Upper lobe of left lung (tissue), 6 donors: ENCODE data around the gene HS3ST3B1. TPM values are rescaled to one million over a fixed set of nuclear protein-coding genes. Genes with fewer than 3 reads are reported as not detected.

Source experiments
- ATAC-seq, 2 donors: fragments of 200-7000 bp; cut with Tn5 transposase; one replicate each; pipeline ENCODE4 v1.9.1; 2022; ENCODE audit warnings: mild to moderate bottlenecking in 2 of 2, moderate library complexity in 2 of 2; ENCODE audit not compliant: low FRiP score in 2 of 2
- DNase-seq, 2 donors: peaks; one replicate each; pipeline ENCODE4 v3.0.0-alpha.2; 2019 to 2020
- H3K27ac ChIP-seq, 4 donors: fragments of 200-600 bp; sonication (generic); one replicate each; pipeline ENCODE4 v1.5.1; 2016 to 2019
- H3K27me3 ChIP-seq, 4 donors: fragments of 200-600 bp; sonication (generic); one replicate each; pipeline ENCODE4 v1.5.1; 2017 to 2019
- H3K36me3 ChIP-seq, 4 donors: fragments of 200-600 bp; sonication (generic); one replicate each; pipeline ENCODE4 v1.5.1; 2016 to 2019
- H3K4me1 ChIP-seq, 4 donors: fragments of 200-600 bp; sonication (generic); one replicate each; pipeline ENCODE4 v1.5.1; 2018 to 2019
- H3K4me3 ChIP-seq, 4 donors: fragments of 200-600 bp; sonication (generic); one replicate each; pipeline ENCODE4 v1.5.1; 2017 to 2019; ENCODE audit warnings: mild to moderate bottlenecking in 2 of 4, moderate library complexity in 1 of 4
- H3K9me3 ChIP-seq, 4 donors: fragments of 200-600 bp; sonication (generic); one replicate each; pipeline ENCODE4 v1.5.1; 2018 to 2019
- EP300 ChIP-seq, 4 donors: sonication (generic); formaldehyde crosslinking; IDR thresholded peaks; one replicate each; pipeline ENCODE4 v1.5.1; 2017; ENCODE audit warnings: antibody characterized with exemption in 4 of 4, control low read depth in 2 of 4
- POLR2A ChIP-seq, 4 donors: fragments of 450-650 bp; IDR thresholded peaks; one replicate each; pipeline ENCODE4 v1.5.1; 2016 to 2017; ENCODE audit warnings: antibody characterized with exemption in 4 of 4, mild to moderate bottlenecking in 2 of 4
- POLR2AphosphoS5 ChIP-seq, 2 donors: sonication (generic); formaldehyde crosslinking; IDR thresholded peaks; one replicate each; pipeline ENCODE4 v1.5.1; 2017; ENCODE audit warnings: antibody characterized with exemption in 2 of 2
- WGBS, 2 donors: methylation state at CpG; one replicate each; pipeline ENCODE4 v1.1.5; 2017 to 2018; 5-methylcytosine and 5-hydroxymethylcytosine counted together
- total RNA-seq, 6 donors: library from RNA; depleted of rRNA in 4 of 6; stranded (reverse); fragments of >200 nt in 4 of 6; gene quantifications; one replicate each; pipeline versions ENCODE4 v1.1.0 to v1.2.1, GENCODE V29; 2016 to 2021
- TF ChIP-seq, protein P1 (sequence below), 6 experiments: fragments of 450-650 bp in 4 of 6; fragments of 200-600 bp in 2 of 6; sonication (generic) in 2 of 6; IDR thresholded peaks; one replicate each; pipeline ENCODE4 v1.5.1; 2016 to 2019; ENCODE audit warnings: antibody characterized with exemption in 6 of 6
- donor health status: DM: no; HTN: no; CAD: no; lungs with moderate emphysema.
- donor health status: DM: no; HTN: yes; CAD: no; lungs with severe emphysema.

HS3ST3B1 gene
- total RNA-seq, 6 donors from 2014 or later = 2.7 to 7.2 (median 4.3) TPM

DNA sequence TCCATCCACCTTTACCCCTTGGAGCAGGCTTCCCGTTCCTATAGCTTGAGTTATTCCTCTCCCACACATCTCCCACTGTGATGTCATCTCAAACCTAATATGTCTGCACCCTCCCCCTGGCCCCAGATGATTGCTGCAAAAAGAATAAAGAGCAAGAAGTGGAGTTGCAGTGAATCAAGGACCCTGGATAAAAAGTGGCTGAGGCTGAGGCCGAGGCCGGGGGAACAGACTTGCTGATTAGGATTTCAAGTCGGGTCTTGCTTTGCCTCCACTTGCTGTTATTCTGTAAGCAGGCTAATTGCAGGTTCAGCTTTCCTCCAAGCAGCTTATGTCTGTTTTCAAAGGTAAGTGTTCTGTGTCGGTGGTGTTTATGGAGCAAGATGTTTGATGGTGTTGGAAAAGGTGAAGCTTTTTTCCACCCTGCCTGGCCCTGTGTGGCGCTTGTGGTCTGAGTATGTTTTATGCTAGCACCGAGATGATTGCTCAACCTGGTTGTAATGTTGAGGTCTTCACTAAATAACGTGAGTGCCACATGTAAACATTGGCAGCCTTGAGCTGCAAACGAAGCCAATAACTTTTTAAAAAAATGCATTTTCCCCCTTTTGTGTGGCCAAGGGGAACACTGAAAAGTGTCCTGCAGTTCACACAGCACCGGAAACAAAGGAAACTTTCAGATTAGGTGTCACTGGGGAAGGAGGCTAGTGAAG is 15.4 kb downstream of the HS3ST3B1 start:
- no peaks in the 10 kb centered on the region for H3K27me3 ChIP-seq
- H3K36me3 ChIP-seq = no peaks in the 10 kb centered on the region
- 44 to 55% methylated on average over 10 of the region's 10 CpGs for WGBS, 2 donors
- ATAC-seq (no peak), DNase-seq (no peak)
- no peak overlapping the region for H3K4me3 ChIP-seq
- H3K9me3 ChIP-seq = no peaks in the 10 kb centered on the region
- H3K27ac ChIP-seq = no peak overlapping the region
- TF ChIP-seq POLR2A (IDR thresholded peaks at IDR 0.05) = no peak
- TF ChIP-seq, protein P1, sequence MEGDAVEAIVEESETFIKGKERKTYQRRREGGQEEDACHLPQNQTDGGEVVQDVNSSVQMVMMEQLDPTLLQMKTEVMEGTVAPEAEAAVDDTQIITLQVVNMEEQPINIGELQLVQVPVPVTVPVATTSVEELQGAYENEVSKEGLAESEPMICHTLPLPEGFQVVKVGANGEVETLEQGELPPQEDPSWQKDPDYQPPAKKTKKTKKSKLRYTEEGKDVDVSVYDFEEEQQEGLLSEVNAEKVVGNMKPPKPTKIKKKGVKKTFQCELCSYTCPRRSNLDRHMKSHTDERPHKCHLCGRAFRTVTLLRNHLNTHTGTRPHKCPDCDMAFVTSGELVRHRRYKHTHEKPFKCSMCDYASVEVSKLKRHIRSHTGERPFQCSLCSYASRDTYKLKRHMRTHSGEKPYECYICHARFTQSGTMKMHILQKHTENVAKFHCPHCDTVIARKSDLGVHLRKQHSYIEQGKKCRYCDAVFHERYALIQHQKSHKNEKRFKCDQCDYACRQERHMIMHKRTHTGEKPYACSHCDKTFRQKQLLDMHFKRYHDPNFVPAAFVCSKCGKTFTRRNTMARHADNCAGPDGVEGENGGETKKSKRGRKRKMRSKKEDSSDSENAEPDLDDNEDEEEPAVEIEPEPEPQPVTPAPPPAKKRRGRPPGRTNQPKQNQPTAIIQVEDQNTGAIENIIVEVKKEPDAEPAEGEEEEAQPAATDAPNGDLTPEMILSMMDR (IDR thresholded peaks at IDR 0.05) = no peak
- peaks cover 0 to 7% (median 0%) of the 10 kb centered on the region in 4 donors for H3K4me1 ChIP-seq

DNA sequence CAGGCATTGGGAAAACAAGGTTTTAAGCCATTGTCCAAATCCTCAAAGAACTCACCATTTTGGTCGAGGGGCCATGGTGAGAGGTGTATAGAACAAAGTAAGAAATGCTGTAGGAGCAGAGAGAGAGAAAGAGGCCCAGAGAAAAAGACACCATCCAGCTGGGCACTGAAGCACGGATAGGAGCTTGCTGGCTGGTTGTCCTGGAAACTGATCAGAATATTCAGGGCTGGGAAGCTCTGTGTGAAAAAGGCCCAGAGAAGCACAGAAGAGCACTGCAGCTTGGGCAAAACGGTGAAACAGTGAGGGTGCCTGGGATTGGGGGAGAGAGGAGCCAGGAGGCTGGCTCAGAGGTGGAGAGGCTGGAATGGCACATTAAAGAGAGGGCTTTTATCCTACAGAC is 16.5 kb downstream of the HS3ST3B1 start:
- H3K27me3 ChIP-seq = peaks cover 0 to 1% (median 0%) of the 10 kb centered on the region in 4 donors
- no peak for ATAC-seq
- DNase-seq = no peak
- no peak overlapping the region for H3K27ac ChIP-seq
- WGBS, 2 donors = 64 to 73% methylated on average over 3 of the region's 3 CpGs
- peaks cover 0 to 7% (median 0%) of the 10 kb centered on the region in 4 donors for H3K4me1 ChIP-seq
- H3K36me3 ChIP-seq = no peaks in the 10 kb centered on the region
- no peak overlapping the region for H3K4me3 ChIP-seq
- H3K9me3 ChIP-seq = no peaks in the 10 kb centered on the region
- TF ChIP-seq POLR2AphosphoS5 (IDR thresholded peaks at IDR 0.05) = no peak

DNA sequence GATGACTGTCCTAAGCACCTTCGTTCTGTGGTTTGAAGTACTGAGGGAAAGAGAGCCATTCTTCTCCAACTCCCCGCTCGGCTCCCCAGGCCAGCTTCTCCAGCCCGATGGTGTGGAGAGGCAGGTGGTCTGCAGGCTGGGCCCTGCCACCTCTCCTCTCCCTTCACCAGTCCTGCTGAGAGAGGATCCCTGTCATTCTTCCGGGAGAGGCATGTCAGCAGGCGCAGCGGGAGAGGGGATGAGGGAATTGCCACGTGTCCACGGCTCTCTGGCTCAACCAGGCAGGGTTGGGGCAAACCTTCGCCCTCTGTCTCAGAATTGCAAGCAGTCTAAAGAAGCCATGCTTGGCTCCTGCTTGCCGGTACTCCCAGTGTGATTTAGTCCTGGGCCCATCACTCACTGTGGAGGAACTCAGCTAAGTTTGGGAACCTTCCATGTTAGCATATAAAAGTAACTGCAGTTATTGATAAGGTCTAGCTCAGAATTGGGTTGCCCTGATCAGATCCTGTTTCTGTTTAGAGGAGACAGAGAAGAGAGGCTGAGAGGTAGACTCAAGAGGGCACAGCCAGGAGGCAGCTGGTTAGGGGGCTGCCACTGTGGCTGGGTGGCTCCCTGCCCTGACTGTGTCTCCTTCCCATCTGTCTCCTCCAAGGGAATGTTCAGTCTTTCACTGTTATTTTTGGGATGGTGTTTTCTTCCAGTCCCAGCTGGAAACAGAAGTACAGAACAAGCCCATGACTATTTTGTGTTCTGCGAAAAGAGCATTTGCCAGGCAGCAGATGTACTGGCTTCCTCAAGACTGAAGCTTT is 17.4 kb downstream of the HS3ST3B1 start:
- 68 to 73% methylated on average over 7 to 12 of the region's 12 CpGs for WGBS, 2 donors
- Histone ChIP-seq H3K27ac (no peak overlapping the region), H3K4me3 (no peak overlapping the region), H3K27me3 (peaks cover 0 to 1% (median 0%) of the 10 kb centered on the region in 4 donors), H3K9me3 (no peaks in the 10 kb centered on the region), H3K4me1 (peaks cover 0 to 7% (median 0%) of the 10 kb centered on the region in 4 donors), H3K36me3 (no peaks in the 10 kb centered on the region)
- ATAC-seq = no peak
- TF ChIP-seq, protein P1 (IDR thresholded peaks at IDR 0.05) = no peak
- TF ChIP-seq POLR2AphosphoS5 (IDR thresholded peaks at IDR 0.05) (no peak), POLR2A (IDR thresholded peaks at IDR 0.05) (no peak), EP300 (IDR thresholded peaks at IDR 0.05) (no peak)
- no peak for DNase-seq

DNA sequence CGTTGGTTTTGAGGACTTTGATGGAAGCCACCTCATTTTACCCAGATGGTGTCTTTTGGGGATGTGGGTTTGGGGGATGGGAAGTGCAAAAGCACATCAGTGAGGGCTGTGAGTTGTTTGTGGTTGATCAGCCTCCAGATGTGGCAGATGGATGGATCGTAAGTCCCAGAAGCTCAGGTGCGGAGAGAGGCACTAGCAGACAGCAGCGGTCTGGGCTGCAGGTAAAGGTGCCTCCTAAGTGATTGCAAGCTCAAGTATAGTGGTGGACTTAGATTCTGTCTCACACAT is 18.0 kb downstream of the HS3ST3B1 start:
- Histone ChIP-seq H3K27ac (no peak overlapping the region), H3K9me3 (no peaks in the 10 kb centered on the region), H3K36me3 (no peaks in the 10 kb centered on the region), H3K27me3 (peaks cover 0 to 1% (median 0%) of the 10 kb centered on the region in 4 donors), H3K4me1 (peaks cover 0 to 7% (median 0%) of the 10 kb centered on the region in 4 donors), H3K4me3 (no peak overlapping the region)
- 63 to 72% methylated on average over 4 of the region's 4 CpGs for WGBS, 2 donors
- ATAC-seq = no peak
- TF ChIP-seq POLR2AphosphoS5 (IDR thresholded peaks at IDR 0.05) = no peak
- TF ChIP-seq EP300 (IDR thresholded peaks at IDR 0.05) = no peak
- TF ChIP-seq, protein P1 (IDR thresholded peaks at IDR 0.05) = no peak
- no peak for TF ChIP-seq POLR2A (IDR thresholded peaks at IDR 0.05)
- DNase-seq = no peak

DNA sequence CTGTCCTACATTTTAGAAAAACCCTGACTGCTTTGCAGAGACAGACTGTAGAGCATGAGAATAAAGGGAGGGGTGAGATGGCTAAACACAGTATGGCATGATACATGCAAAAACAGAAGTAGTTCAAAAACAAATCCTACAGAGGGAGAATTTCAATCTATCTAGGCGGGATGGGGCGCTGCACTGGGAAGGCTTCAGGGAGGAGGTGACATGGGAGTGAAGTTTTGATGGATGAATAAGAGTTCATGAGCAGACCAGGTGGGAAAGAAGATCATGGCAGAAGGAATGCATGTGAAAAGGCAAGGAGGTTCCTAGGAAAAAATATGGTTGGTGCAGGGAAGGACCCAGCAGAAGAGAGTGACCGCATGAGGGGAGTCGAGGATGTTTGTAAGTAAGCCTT is 19.2 kb downstream of the HS3ST3B1 start:
- ATAC-seq (no peak), DNase-seq (no peak)
- Histone ChIP-seq H3K4me1 (peaks cover 0 to 7% (median 0%) of the 10 kb centered on the region in 4 donors), H3K27ac (no peak overlapping the region), H3K4me3 (no peak overlapping the region), H3K27me3 (peaks cover 0 to 1% (median 0%) of the 10 kb centered on the region in 4 donors), H3K36me3 (no peaks in the 10 kb centered on the region), H3K9me3 (no peaks in the 10 kb centered on the region)
- TF ChIP-seq, protein P1 (IDR thresholded peaks at IDR 0.05) = no peak
- TF ChIP-seq POLR2A (IDR thresholded peaks at IDR 0.05) = no peak
- no peak for TF ChIP-seq EP300 (IDR thresholded peaks at IDR 0.05)
- TF ChIP-seq POLR2AphosphoS5 (IDR thresholded peaks at IDR 0.05) = no peak
- 73 to 90% methylated on average over 4 of the region's 4 CpGs for WGBS, 2 donors
